GM19452 (cell line): ENCODE measurements around the gene BHMT2.

Experiments used
- ATAC-seq: cut with Tn5 transposase; IDR thresholded peaks from one replicate; pipeline ENCODE4 v1.9.1; 2021; ENCODE audit not compliant: unreplicated experiment

Gene BHMT2

DNA sequence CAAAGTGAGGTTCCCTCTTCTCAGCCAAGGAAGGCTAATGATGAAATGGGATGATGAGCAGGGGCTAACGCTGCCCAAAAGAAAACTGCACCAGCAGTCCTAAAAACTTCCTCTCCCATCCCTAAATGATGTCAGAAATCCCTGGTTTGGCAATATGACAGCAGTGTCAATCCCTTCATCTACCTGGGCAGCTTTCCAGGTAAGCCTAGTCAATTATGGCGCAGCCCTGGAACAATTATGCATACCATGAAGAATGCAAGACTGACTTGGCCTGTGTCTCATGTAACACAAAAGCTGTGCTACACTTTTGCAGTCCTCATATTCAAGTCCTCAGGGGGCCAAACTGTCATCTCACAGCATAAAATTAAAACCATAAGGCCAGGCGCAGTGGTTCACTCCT lies 7.1 kb upstream of the BHMT2 start:
- ATAC-seq: no peak

DNA sequence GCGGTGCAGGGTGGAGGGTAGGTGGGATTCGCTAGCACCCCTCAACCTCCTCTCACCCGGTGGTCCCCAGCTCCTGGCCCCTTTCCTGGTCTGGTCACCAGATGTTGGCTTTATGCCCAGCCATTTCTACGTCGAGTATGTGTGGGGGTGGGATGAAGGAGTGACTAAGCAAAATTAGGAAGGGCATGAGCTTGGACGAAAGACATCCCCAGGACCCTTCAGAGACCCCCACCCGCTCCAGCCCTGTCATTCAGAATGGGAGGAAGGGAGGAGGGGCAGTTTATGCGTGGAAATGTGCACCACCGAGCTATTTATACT lies 742 bp downstream of the BHMT2 start:
- no peak for ATAC-seq

DNA sequence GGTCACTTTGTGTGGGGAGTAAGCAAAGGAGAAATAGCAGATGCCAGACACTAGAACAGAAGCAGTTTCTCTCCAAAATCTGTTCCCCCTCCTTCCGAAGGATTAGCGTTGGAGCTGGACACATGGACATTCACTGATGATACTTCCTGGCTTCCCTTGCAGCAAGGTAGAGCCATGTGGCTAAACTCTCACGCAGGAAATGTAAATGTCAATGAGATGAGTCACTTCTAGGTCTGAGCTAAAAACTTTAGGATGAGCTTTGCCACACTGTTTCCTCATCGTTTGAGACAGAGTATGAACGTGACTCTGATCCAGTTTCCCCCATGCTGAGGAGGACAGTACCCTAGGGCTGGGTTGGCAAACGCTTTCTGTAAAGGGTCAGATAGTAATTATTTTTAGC lies 5.1 kb downstream of the BHMT2 start:
- no peak for ATAC-seq

DNA sequence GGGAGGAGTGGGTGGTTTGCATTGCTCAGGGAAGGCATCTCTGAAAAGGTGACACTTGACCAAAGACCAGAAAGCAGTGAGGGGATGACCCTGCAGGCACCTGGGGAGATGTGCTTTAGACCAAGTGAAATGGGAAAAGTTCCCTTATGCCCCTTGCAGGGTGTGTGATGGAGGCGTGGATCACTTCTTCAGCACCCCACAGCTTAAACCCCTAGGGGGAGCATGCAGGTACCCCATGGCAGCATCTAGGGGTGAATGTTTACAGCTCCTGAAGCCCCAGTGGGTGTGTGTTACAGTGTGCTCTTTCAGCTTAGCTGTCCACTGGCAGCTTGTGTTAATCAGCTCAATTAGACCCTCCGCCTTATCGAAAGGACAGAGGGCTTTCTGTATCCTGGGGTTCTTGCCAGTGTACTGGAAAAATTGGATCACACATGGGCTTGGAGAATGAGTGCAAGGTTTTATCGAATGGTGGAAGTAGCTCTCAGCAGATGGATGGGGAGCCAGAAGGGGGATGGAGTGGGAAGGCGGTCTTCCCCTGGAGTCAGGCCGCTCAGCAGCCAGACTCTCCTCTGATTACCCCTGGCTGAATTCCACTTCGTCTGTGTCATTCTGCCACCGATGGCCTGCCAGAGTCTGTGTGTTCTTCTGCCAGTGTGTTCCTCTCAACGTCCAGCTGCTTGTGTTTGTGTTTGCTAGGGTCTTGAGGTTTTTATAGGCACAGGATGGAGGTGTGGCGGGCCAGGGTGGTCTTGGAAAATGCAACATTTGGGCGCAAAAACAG lies 6.3 kb downstream of the BHMT2 start:
- ATAC-seq: no peak

GRCh38 chr5:79076819-79077218 lies 7.3 kb downstream of the BHMT2 start:
- ATAC-seq: no peak

GRCh38 chr5:79077680-79078365 lies 8.3 kb downstream of the BHMT2 start:
- no peak for ATAC-seq

- ATAC-seq: no peak
These were observed 11.2 kb downstream of the BHMT2 start for GRCh38 chr5:79080804-79081203.

DNA sequence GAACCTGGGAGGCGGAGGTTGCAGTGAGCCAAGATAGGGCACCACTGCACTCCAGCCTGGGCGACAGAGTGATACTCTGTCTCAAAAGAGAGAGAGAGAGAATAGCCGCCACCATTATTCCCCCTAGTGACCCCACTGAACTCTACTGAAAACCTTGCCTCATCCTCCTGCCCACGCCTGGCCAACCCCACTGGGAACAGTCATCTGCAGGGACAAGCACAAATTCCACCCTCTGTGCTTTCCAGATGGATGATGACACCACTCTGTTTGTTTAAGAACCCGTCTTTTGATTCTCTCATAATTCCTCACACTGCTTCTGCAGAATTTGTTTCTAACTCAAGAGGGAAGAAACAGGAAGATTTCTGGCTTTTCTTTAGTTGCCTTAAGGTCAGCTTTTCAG lies 12.2 kb downstream of the BHMT2 start:
- ATAC-seq: no peak

DNA sequence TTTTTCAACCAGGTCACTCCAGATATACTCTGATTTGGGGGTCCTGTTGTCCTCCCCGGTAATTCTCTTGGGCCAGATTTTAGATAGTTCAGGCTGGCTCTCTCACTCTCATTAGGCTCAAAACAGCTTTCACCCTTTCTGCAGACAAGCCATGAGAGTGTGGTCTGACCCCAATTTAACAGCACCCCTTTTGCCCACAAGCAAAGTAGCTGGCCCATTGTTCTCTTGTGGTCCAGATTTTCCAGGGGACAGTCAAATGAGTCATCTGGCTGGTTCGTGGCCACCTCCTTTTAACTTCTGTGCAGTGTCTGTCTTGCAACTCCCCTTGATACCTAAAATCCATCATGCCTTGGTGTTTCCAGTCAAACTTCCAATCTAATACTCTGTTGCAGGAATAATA lies 16.5 kb downstream of the BHMT2 start:
- ATAC-seq: no peak

- no peak for ATAC-seq
These were observed 18.9 kb downstream of the BHMT2 start for GRCh38 chr5:79088507-79088906.

DNA sequence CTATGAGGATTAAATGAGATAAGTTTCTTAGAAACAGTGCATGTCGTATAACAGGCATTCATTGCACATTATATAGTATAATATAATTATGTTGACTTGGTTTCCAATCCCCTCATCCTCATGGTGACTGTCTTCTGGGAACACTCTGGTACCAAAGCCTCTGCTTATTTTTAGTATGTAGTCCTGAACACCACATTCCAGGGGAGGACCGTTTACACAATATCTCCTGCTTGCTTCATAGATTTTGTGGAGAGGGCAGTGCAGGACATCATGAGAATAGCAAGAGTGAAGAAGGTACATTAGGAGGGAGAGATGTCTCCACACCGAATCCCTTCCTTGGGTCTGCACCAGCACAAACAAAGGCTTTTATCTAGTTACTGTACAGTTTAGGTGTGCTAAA lies 21.5 kb downstream of the BHMT2 start:
- no peak for ATAC-seq

DNA sequence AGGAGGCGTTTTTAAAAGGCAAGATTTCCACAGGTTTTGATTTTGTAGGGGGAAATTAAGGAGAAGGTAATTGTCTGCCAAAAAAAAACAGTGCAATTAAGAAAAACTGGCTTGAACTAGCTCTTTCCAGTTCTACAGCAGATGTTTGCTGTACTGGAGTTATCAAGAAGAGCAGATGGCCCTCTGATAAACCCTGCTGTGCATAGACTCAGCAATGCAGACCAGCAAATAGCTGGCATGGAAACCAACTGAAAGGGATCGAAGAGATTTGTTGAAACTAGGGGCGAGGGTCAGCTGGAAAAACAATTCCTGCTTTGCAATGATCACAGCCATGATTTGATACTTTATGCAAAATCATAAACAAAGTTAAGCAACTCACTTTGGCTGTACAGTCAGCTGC lies 24.2 kb downstream of the BHMT2 start:
- no peak for ATAC-seq

GRCh38 chr5:79105868-79106267 lies 36.3 kb downstream of the BHMT2 start:
- no peak for ATAC-seq

GRCh38 chr5:79107020-79107796 lies 37.6 kb downstream of the BHMT2 start:
- ATAC-seq: no peak

DNA sequence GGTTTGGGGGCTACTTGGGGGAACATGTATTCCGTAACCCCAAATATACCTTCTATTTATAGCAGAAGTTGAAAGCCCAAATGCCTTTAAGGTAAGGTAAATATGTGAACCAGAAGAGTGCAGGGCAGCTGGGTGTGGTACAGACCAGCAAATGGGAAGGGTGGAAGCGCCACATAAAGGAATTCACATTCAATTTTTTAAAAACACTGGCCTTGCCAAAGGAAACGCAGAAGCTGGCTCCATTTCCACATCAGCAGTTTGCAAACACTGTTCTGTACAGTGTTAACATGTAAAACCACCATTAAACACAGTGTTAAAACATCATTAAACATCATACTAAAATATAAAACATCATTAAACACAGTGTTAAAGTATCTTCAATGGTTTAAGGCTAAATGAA lies 38.5 kb downstream of the BHMT2 start:
- ATAC-seq: no peak

DNA sequence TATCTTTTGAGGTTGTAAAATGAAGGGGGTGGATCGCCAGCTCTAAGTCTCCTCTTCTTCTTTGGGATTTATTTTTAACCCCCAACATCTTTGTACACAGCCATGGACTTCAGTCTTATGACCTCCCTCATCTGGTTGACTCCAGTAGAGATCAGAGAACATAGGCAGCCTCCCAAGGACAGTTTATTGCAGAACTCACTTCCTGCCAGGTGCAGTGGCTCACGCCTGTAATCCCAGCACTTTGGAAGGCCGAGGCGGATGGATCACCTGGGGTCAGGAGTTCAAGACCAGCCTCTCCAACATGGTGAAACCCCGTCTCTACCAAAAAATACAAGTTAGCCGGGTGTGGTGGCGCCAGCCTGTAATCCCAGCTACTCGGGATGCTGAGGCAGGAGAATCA lies 39.2 kb downstream of the BHMT2 start:
- no peak for ATAC-seq

DNA sequence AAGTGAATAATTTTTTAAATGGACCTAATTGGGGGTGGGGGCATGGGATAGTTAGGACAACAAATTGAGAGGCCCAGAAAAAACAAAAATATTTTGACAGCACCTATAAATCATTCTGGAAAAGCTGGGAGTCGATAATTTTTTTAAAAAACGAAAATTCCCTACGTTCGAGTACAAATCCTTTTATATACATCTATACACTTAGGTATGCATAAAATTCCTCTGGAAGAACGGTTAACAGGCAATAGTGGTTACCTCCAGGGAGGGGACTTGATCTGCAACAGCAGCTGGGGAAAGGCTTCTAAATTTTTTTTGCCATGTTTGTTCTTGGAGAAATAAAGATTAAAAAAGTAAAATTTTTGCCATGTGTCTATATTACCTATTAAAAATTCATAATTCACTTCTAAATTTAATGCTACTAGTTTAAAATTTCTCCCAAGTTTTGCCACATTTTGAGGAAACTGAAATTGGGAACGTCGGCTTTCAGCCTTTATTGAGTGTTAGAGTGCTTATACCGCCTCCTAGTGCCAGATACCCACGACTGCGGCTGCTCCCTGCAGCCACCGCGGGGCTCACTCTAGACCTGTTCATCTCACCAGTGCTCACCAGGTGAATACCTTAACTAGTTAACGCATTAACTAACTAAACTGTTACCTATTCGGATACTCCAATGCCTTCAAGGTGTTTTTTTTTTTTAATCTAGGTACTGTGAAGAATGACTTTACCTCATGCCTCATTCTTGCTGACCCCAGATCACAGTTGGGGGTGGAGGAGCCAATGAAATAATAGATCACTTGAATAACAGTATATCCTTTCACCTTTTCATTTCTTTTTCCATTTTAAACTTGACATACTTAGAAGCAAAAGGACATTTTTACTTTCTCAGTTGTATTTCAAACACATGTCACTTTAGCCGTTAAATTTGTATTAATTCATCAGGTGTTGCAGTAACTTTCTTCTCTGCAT lies 40.2 kb downstream of the BHMT2 start:
- ATAC-seq: no peak

DNA sequence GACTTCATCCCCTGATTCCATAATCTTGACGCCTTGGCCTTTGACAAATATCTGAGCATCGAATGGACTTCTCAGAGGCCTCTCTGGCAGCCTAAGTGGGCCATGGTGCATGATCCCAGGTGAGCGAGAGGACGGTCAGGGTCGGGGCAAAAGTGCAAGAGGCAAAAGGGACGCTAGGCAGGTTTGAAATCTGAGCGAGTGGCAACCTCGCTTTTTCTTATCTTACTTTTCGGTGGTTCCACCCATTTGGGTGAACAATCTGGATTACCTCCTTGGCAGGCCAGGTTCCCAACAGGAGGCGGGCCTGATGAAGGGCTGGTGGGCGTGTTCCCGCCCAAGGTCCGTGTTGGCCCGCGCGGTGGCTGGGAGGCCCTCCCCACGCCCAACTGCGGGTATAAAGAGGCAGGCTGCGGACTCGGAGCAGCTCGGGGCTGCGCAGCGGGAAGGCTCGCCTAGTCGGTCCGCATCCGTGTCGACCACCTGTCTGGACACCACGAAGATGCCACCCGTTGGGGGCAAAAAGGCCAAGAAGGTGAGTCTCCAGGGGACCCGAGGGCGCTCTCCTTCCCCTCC lies 41.9 kb downstream of the BHMT2 start, which contains the start of gene BHMT:
Gene BHMT, plus strand, starts transcription at position 423 of the 573 bp plus-strand sequence. Its CDS starts 77 bp downstream, at position 500.
- ATAC-seq: no peak

GRCh38 chr5:79111960-79112702 lies 42.6 kb downstream of the BHMT2 start:
- ATAC-seq: no peak

DNA sequence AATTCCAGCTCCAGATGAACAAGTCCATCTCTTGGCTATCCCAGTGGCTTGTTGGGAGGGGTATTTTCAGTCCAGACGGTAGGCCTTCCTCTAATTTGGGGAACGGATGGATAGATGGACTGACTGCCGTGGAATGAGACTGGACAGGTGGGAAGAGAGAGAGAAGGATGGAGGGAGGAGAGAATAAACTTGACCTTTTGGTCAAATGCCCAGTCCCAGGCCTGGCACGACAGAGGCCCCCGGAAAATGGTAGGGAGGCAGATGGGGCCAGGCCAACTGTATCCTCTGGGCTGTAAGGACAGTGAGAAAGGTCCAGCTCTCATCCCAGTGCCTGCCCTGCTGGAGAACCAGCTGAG lies 43.1 kb downstream of the BHMT2 start:
- ATAC-seq: no peak
